Fibroblast of lung (primary cell): ENCODE data around the gene BUD23. TPM values are rescaled to one million over a fixed set of nuclear protein-coding genes. Genes with fewer than 3 reads are reported as not detected.

Experiments
- DNase-seq, 2 donors: peaks; one replicate each; pipeline versions ENCODE4 v3.0.0 to v3.0.0-alpha.2; 2010; ENCODE audit warnings: low read depth in 2 of 2
- H2AFZ ChIP-seq: 2 replicates; pipeline ENCODE4 v1.5.1; 2012; ENCODE audit warnings: low read length, control low read depth, inconsistent platforms
- H3K27ac ChIP-seq: 2 replicates; pipeline ENCODE4 v1.5.1; 2011; ENCODE audit warnings: low read length, control low read depth; ENCODE audit not compliant: insufficient read depth
- H3K27me3 ChIP-seq: 2 replicates; pipeline ENCODE4 v1.5.1; 2011; ENCODE audit warnings: mild to moderate bottlenecking, low read length; ENCODE audit not compliant: control insufficient read depth, insufficient read depth
- H3K36me3 ChIP-seq: 2 replicates; pipeline ENCODE4 v1.5.1; 2011; ENCODE audit warnings: low read length; ENCODE audit not compliant: control insufficient read depth, insufficient read depth
- H3K4me1 ChIP-seq: 2 replicates; pipeline ENCODE4 v1.5.1; 2011; ENCODE audit warnings: low read length; ENCODE audit not compliant: control insufficient read depth, insufficient read depth; ENCODE audit errors: extremely low read depth
- H3K4me2 ChIP-seq: 2 replicates; pipeline ENCODE4 v1.5.1; 2011; ENCODE audit warnings: low read length, control low read depth; ENCODE audit not compliant: insufficient read depth; ENCODE audit errors: extremely low read depth
- H3K4me3 ChIP-seq, 4 experiments: fragments of 200-600 bp in 1 of 4; sonication (generic) in 1 of 4; replicated peaks in 1 of 4; 2 replicates each; pipeline ENCODE4 v1.5.1; 2011 to 2016; ENCODE audit warnings: low read length in 4 of 4, low read depth in 3 of 4, mild to moderate bottlenecking in 3 of 4, control low read depth in 2 of 4, inconsistent platforms in 1 of 4, mixed read lengths in 1 of 4; ENCODE audit not compliant: insufficient read depth in 1 of 4; ENCODE audit errors: control extremely low read depth in 1 of 4
- H3K79me2 ChIP-seq: 2 replicates; pipeline ENCODE4 v1.5.1; 2012; ENCODE audit warnings: mild to moderate bottlenecking, low read length, inconsistent platforms; ENCODE audit not compliant: control insufficient read depth, insufficient read depth
- H3K9ac ChIP-seq: 2 replicates; pipeline ENCODE4 v1.5.1; 2011; ENCODE audit warnings: mild to moderate bottlenecking, low read length, control low read depth; ENCODE audit not compliant: insufficient read depth
- H3K9me3 ChIP-seq: 2 replicates; pipeline ENCODE4 v1.5.1; 2012; ENCODE audit warnings: low read depth, low read length; ENCODE audit not compliant: control insufficient read depth, insufficient read depth
- H4K20me1 ChIP-seq: 2 replicates; pipeline ENCODE4 v1.5.1; 2011; ENCODE audit warnings: low read length; ENCODE audit not compliant: control insufficient read depth, insufficient read depth; ENCODE audit errors: extremely low read depth
- EZH2 ChIP-seq: IDR thresholded peaks from 2 replicates; pipeline ENCODE4 v1.5.1; 2012; ENCODE audit warnings: low read length, control low read depth, mild to moderate bottlenecking; ENCODE audit errors: missing control alignments
- polyA plus RNA-seq, 2 donors: library from polyadenylated mRNA; depleted of rRNA in 1 of 2; stranded (reverse) in 1 of 2; unstranded in 1 of 2; fragments of >200 nt; gene quantifications; 2 replicates each; pipeline ENCODE4 v1.2.1, GENCODE V29; 2011 to 2012; ENCODE audit warnings: missing spikeins in 1 of 2
- total RNA-seq: library from RNA; depleted of rRNA; stranded (reverse); fragments of >200 nt; gene quantifications from 2 replicates; pipeline ENCODE4 v1.2.1, GENCODE V29; 2014
- TF ChIP-seq, protein P1 (sequence below), 2 donors: IDR thresholded peaks in 1 of 2; conservative IDR thresholded peaks in 1 of 2; 1 replicate in 1 of 2; 2 replicates in 1 of 2; pipeline ENCODE4 v1.5.1; 2011 to 2012; ENCODE audit warnings: low read length in 2 of 2, control low read depth in 1 of 2, inconsistent platforms in 1 of 2, low read depth in 1 of 2, mild to moderate bottlenecking in 1 of 2

The BUD23 gene
- total and polyA plus RNA-seq, 2 donors (not counting 1 experiment from before 2014, with no cell fraction given): 31.9 to 60.1 TPM

DNA sequence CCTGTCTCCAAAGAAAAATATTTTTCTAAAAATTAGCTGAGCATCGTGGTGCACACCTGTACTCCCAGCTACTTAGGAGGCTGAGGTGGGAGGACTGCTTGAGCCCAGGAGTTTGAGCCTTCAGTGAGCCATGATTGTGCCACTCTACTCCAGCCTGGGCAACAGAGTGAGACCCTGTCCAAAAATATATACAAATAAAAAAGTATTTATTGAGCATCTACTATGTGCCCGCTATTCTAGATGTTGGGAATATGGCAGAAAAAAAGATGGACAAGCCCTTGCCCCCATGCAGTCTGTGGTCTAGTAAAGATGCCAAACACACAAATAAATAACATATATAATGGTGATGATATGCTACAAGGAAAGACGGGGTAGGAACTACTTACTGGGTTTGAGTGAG lies 40.4 kb downstream of the BUD23 start:
- Histone ChIP-seq H3K79me2 (peaks cover 5% of the 10 kb centered on the region), H2AFZ (no peak overlapping the region), H3K36me3 (no peaks in the 10 kb centered on the region), H3K4me3 (no peak overlapping the region), H3K4me1 (peaks cover 2% of the 10 kb centered on the region), H3K9me3 (no peaks in the 10 kb centered on the region), H3K9ac (no peak overlapping the region), H3K27me3 (no peaks in the 10 kb centered on the region), H3K4me2 (no peak overlapping the region), H3K27ac (no peak overlapping the region), H4K20me1 (no peaks in the 10 kb centered on the region)
- TF ChIP-seq, protein P1, sequence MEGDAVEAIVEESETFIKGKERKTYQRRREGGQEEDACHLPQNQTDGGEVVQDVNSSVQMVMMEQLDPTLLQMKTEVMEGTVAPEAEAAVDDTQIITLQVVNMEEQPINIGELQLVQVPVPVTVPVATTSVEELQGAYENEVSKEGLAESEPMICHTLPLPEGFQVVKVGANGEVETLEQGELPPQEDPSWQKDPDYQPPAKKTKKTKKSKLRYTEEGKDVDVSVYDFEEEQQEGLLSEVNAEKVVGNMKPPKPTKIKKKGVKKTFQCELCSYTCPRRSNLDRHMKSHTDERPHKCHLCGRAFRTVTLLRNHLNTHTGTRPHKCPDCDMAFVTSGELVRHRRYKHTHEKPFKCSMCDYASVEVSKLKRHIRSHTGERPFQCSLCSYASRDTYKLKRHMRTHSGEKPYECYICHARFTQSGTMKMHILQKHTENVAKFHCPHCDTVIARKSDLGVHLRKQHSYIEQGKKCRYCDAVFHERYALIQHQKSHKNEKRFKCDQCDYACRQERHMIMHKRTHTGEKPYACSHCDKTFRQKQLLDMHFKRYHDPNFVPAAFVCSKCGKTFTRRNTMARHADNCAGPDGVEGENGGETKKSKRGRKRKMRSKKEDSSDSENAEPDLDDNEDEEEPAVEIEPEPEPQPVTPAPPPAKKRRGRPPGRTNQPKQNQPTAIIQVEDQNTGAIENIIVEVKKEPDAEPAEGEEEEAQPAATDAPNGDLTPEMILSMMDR (conservative IDR thresholded peaks at IDR 0.05 in 1 of 2, IDR thresholded peaks at IDR 0.05 in 1 of 2; ENCODE audit: low read depth in 1 of 2, low read length in 2 of 2): no peak
- TF ChIP-seq EZH2: no peak
- DNase-seq: no peak

DNA sequence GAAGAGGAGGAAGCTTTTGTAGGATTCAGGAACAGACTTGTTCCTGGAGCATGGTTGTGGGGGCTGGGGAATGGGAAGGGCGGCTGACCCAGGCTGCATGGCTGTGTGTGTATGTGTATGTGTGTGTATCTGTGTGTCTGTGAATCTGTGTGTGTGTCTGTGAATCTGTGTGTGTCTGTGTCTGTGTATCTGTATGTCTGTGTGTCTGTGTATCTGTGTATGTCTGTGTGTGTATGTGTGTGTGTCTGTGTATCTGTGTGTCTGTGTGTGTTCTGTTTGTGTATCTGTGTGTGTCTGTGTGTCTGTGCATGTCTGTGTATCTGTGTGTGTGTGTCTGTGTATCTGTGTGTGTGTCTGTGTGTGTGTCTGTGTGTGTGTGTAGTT lies 42.7 kb downstream of the BUD23 start:
- no peaks in the 10 kb centered on the region for H4K20me1 ChIP-seq
- no peaks in the 10 kb centered on the region for H3K36me3 ChIP-seq
- H2AFZ ChIP-seq: no peak overlapping the region
- no peaks in the 10 kb centered on the region for H3K27me3 ChIP-seq
- no peak for DNase-seq
- TF ChIP-seq, protein P1 (conservative IDR thresholded peaks at IDR 0.05 in 1 of 2, IDR thresholded peaks at IDR 0.05 in 1 of 2; ENCODE audit: low read depth in 1 of 2, low read length in 2 of 2): no peak
- no peak for TF ChIP-seq EZH2
- H3K4me1 ChIP-seq: peaks cover 2% of the 10 kb centered on the region
- no peak overlapping the region for H3K4me2 ChIP-seq
- no peak overlapping the region for H3K27ac ChIP-seq
- H3K79me2 ChIP-seq: no peaks in the 10 kb centered on the region
- no peaks in the 10 kb centered on the region for H3K9me3 ChIP-seq
- H3K9ac ChIP-seq: no peak overlapping the region
- no peak overlapping the region for H3K4me3 ChIP-seq

DNA sequence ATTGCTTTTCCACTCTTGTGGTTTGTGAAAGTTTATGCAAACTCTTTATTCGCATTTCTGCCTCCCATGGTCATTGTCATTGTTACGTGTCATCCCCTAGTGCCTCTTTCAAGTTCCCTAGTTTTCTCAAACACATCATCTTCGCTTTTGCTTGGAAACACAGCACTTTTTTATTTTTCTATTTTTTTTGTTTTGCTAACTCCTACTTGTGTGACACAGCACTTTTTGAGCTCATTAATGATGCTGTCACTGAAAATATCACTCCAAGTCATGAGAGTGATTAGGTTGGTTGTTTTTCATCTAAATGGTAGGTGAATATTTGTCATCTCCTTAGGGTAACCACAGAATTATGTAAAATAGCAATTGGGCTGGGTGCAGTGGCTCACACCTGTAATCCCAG lies 44.6 kb downstream of the BUD23 start:
- no peak overlapping the region for H3K4me3 ChIP-seq
- TF ChIP-seq, protein P1 (conservative IDR thresholded peaks at IDR 0.05 in 1 of 2, IDR thresholded peaks at IDR 0.05 in 1 of 2; ENCODE audit: low read depth in 1 of 2, low read length in 2 of 2): no peak
- no peak for TF ChIP-seq EZH2
- no peak for DNase-seq

More for the DNA sequence above, 44.6 kb downstream of the BUD23 start:
- H3K9me3 ChIP-seq: no peaks in the 10 kb centered on the region
- no peak overlapping the region for H3K4me2 ChIP-seq
- no peak overlapping the region for H2AFZ ChIP-seq
- no peaks in the 10 kb centered on the region for H4K20me1 ChIP-seq
- H3K36me3 ChIP-seq: no peaks in the 10 kb centered on the region
- H3K4me1 ChIP-seq: no peaks in the 10 kb centered on the region
- H3K27ac ChIP-seq: no peak overlapping the region
- no peak overlapping the region for H3K9ac ChIP-seq
- no peaks in the 10 kb centered on the region for H3K79me2 ChIP-seq
- H3K27me3 ChIP-seq: no peaks in the 10 kb centered on the region
